Measurements from ENCODE around the gene CMC4.
A peak's percentile ranks its signal among the peaks of the same experiment; 100 is the strongest.

The CMC4 gene

GRCh38 chrX:155052738-155053498 lies 18.0 kb downstream of the CMC4 start:
- DNase-seq: no peak

- no peak for DNase-seq
Observed at GRCh38 chrX:155048977-155049619, 21.8 kb downstream of the CMC4 start.

GRCh38 chrX:155046811-155047528 lies 24.0 kb downstream of the CMC4 start:
- no peak for DNase-seq

- no peak for DNase-seq
Observed at GRCh38 chrX:155046129-155046810, 24.7 kb downstream of the CMC4 start.

GRCh38 chrX:155035688-155036087 lies 35.2 kb downstream of the CMC4 start:
- DNase-seq: no peak

GRCh38 chrX:155031657-155032056 lies 39.3 kb downstream of the CMC4 start:
- DNase-seq: no peak

- no peak for DNase-seq
Observed at GRCh38 chrX:155028877-155029291, 42.1 kb downstream of the CMC4 start.

- no peak for DNase-seq
Observed at GRCh38 chrX:155028129-155028528, 42.8 kb downstream of the CMC4 start.

GRCh38 chrX:155027509-155028066 lies 43.3 kb downstream of the CMC4 start:
- DNase-seq: no peak

GRCh38 chrX:155026727-155027508 lies 44.0 kb downstream of the CMC4 start, which contains the start of gene FUNDC2:
TSS of gene FUNDC2 (plus strand) at chrX:155026844. CDS start at chrX:155026939, 95 bp downstream.
- peak; percentile 74 for DNase-seq

GRCh38 chrX:155026420-155026726 lies 44.6 kb downstream of the CMC4 start:
- no peak for DNase-seq

GRCh38 chrX:155023907-155024833 lies 46.8 kb downstream of the CMC4 start:
- DNase-seq: no peak

GRCh38 chrX:155022585-155022984 lies 48.4 kb downstream of the CMC4 start, which contains the start of gene F8:
TSS of gene F8 (minus strand) at chrX:155022723. CDS start at chrX:155022552, 171 bp downstream.
- no peak for DNase-seq

- no peak for DNase-seq
Observed at GRCh38 chrX:155020591-155020990, 50.3 kb downstream of the CMC4 start.

All from SHP77 treated with DMSO at 0.1 percent for 48 hours (cell line).